Measurements from ENCODE around the gene PLAA. TPM values are rescaled to one million over a fixed set of nuclear protein-coding genes. Genes with fewer than 3 reads are reported as not detected.

The PLAA gene
- total RNA-seq, 4 donors from 2014 or later, result 24.3 to 35.2 (median 26.7) TPM

- Histone ChIP-seq H3K4me1 (peaks cover 0 to 42% (median 16%) of the 10 kb centered on the region in 4 donors), H3K4me3 (peak overlapping the region; percentile 91 to 99 (median 96)), H3K36me3 (no peaks in the 10 kb centered on the region), H3K27me3 (no peaks in the 10 kb centered on the region), H3K27ac (peak overlapping the region; percentile 97 to 98 (median 98)), H3K9me3 (no peaks in the 10 kb centered on the region)
- TF ChIP-seq EP300 (IDR thresholded peaks at IDR 0.05) (no peak), POLR2A (IDR thresholded peaks at IDR 0.05) (no peak)
- TF ChIP-seq, protein P1, sequence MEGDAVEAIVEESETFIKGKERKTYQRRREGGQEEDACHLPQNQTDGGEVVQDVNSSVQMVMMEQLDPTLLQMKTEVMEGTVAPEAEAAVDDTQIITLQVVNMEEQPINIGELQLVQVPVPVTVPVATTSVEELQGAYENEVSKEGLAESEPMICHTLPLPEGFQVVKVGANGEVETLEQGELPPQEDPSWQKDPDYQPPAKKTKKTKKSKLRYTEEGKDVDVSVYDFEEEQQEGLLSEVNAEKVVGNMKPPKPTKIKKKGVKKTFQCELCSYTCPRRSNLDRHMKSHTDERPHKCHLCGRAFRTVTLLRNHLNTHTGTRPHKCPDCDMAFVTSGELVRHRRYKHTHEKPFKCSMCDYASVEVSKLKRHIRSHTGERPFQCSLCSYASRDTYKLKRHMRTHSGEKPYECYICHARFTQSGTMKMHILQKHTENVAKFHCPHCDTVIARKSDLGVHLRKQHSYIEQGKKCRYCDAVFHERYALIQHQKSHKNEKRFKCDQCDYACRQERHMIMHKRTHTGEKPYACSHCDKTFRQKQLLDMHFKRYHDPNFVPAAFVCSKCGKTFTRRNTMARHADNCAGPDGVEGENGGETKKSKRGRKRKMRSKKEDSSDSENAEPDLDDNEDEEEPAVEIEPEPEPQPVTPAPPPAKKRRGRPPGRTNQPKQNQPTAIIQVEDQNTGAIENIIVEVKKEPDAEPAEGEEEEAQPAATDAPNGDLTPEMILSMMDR (IDR thresholded peaks at IDR 0.05), result no peak
- 1% methylated on average over 9 of the region's 9 CpGs for WGBS, 2 donors
- no peak for DNase-seq (ENCODE audit: low spot score in 2 of 2)
Observed at GRCh38 chr9:26947736-26948135, 694 bp upstream of the PLAA start.

DNA sequence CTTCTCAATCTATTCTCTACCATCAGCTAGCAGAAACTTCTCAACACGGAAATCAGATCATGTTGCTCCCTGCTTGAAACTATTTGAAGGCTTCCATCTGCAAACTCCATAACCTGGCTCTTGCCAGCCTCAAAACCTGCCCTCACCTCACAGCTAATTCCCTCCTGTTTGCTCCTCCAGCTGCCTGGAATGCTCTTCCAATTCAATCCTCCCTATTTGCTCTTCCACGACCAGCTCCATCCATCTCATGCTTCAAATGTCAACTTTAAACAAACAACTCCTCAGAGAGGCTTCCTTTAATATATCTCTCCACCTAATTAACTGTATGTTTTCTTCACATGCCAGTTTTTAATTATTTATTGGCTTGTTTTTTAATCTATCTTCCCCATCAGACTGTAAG lies 1.5 kb downstream of the PLAA start:
- H3K27ac ChIP-seq, result peak overlapping the region in 1 of 4 donors; percentile 98
- whole genome bisulfite sequencing, 2 donors, result 27 to 28% methylated on average over 2 of the region's 2 CpGs

GRCh38 chr9:26940779-26941178 lies 6.3 kb downstream of the PLAA start:
- Histone ChIP-seq H3K4me3 (no peak overlapping the region), H3K4me1 (peaks cover 0 to 46% (median 6%) of the 10 kb centered on the region in 4 donors), H3K27me3 (no peaks in the 10 kb centered on the region), H3K36me3 (peaks cover 0 to 10% (median 0%) of the 10 kb centered on the region in 3 donors), H3K27ac (no peak overlapping the region), H3K9me3 (peaks cover 0 to 16% (median 5%) of the 10 kb centered on the region in 4 donors)
- 97 to 100% methylated on average over 1 of the region's 1 CpG for WGBS, 2 donors
- DNase-seq (ENCODE audit: low spot score in 2 of 2), result no peak
- TF ChIP-seq POLR2A (IDR thresholded peaks at IDR 0.05) (no peak), EP300 (IDR thresholded peaks at IDR 0.05) (no peak)
- TF ChIP-seq, protein P1 (IDR thresholded peaks at IDR 0.05), result no peak

More for the DNA sequence above, 1.5 kb downstream of the PLAA start:
- no peak for DNase-seq (ENCODE audit: low spot score in 2 of 2)
- H3K4me1 ChIP-seq, result peaks cover 0 to 51% (median 16%) of the 10 kb centered on the region in 4 donors
- TF ChIP-seq, protein P1 (IDR thresholded peaks at IDR 0.05), result no peak
- TF ChIP-seq POLR2A (IDR thresholded peaks at IDR 0.05) (no peak), EP300 (IDR thresholded peaks at IDR 0.05) (no peak)
- no peaks in the 10 kb centered on the region for H3K36me3 ChIP-seq
- H3K4me3 ChIP-seq, result peak overlapping the region in 2 of 4 donors; percentile 91 to 98
- no peaks in the 10 kb centered on the region for H3K9me3 ChIP-seq
- H3K27me3 ChIP-seq, result no peaks in the 10 kb centered on the region

GRCh38 chr9:26939955-26940711 lies 6.9 kb downstream of the PLAA start:
- Histone ChIP-seq H3K4me1 (peaks cover 0 to 39% (median 0%) of the 10 kb centered on the region in 4 donors), H3K4me3 (no peak overlapping the region), H3K27ac (no peak overlapping the region), H3K36me3 (peaks cover 0 to 10% (median 0%) of the 10 kb centered on the region in 3 donors), H3K27me3 (no peaks in the 10 kb centered on the region), H3K9me3 (peaks cover 0 to 16% (median 5%) of the 10 kb centered on the region in 4 donors)
- no peak for DNase-seq (ENCODE audit: low spot score in 2 of 2)
- 82 to 84% methylated on average over 3 of the region's 3 CpGs for WGBS, 2 donors
- TF ChIP-seq POLR2A (IDR thresholded peaks at IDR 0.05) (no peak), EP300 (IDR thresholded peaks at IDR 0.05) (no peak)
- TF ChIP-seq, protein P1 (IDR thresholded peaks at IDR 0.05), result no peak

DNA sequence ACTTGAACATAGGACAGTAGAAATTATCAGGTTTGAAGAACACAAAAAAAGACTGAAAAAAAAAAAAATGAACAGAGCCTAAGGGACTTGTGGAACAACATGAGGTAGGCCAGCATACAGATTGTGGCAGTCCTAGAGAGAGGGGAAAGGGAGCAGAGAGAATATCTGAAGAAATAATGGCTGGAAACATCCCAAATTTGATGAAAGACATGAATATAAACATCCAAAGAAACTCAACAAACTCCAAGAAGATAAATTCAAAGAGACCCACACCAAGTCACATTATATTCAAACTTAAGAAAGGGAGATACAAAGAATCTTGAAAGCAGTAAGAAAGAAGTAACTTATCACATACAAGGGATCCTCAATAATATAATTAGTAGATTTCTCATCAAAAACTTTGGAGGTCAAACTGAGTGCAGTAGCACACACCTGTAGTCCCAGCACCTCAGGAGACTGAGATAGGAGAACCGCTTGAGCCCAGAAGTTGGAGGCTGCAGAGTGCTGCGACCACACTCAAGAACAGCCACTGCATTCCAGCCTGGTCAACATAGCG lies 9.1 kb downstream of the PLAA start:
- H3K36me3 ChIP-seq, result peaks cover 0 to 20% (median 0%) of the 10 kb centered on the region in 3 donors
- no peak for TF ChIP-seq POLR2A (IDR thresholded peaks at IDR 0.05)
- no peak for TF ChIP-seq EP300 (IDR thresholded peaks at IDR 0.05)
- TF ChIP-seq, protein P1 (IDR thresholded peaks at IDR 0.05), result no peak
- no peak overlapping the region for H3K27ac ChIP-seq
- no peak for DNase-seq (ENCODE audit: low spot score in 2 of 2)
- peaks cover 0 to 17% (median 0%) of the 10 kb centered on the region in 4 donors for H3K4me1 ChIP-seq
- H3K9me3 ChIP-seq, result peaks cover 0 to 16% (median 5%) of the 10 kb centered on the region in 4 donors
- no peaks in the 10 kb centered on the region for H3K27me3 ChIP-seq
- no peak overlapping the region for H3K4me3 ChIP-seq
- 90 to 92% methylated on average over 3 of the region's 3 CpGs for WGBS, 2 donors

All from tibial nerve (tissue), 4 donors.